K562 (cell line): ENCODE results near the gene CHPF. TPM values are rescaled to one million over a fixed set of nuclear protein-coding genes. Genes with fewer than 3 reads are reported as not detected.
A peak's percentile ranks its signal among the peaks of the same experiment; 100 is the strongest.

Source experiments
- BRCA1 ChIP-seq, 2 experiments: fragments of 450-650 bp in 1 of 2; sonication (generic) in 1 of 2; formaldehyde crosslinking in 1 of 2; IDR thresholded peaks; 2 replicates each; pipeline versions ENCODE4 v1.5.0 to v1.6.1; 2017 to 2020; ENCODE audit warnings: mild to moderate bottlenecking in 1 of 2, missing genetic modification reagents in 1 of 2
- C11orf30 ChIP-seq: fragments of 450-650 bp; IDR thresholded peaks from 2 replicates; pipeline ENCODE4 v1.6.1; 2016; ENCODE audit warnings: low read depth, mild to moderate bottlenecking
- CAMTA2 ChIP-seq: fragments of 250-450 bp; sonication (Bioruptor Pico); conservative IDR thresholded peaks from 2 replicates; pipeline ENCODE4 v1.5.1; 2022
- CBFB ChIP-seq: sonication (generic); formaldehyde crosslinking; IDR thresholded peaks from 2 replicates; pipeline ENCODE4 v1.4.0; 2020; ENCODE audit warnings: mild to moderate bottlenecking, missing genetic modification reagents
- EGR1 ChIP-seq: fragments of 450-650 bp; conservative IDR thresholded peaks from 2 replicates; pipeline ENCODE4 v1.6.1; 2017; ENCODE audit warnings: mild to moderate bottlenecking
- ELK1 ChIP-seq: sonication (generic); formaldehyde crosslinking; IDR thresholded peaks from 2 replicates; pipeline ENCODE4 v1.8.1; 2022; ENCODE audit warnings: missing genetic modification reagents
- GABPB2 ChIP-seq: fragments of 250-450 bp; sonication (Bioruptor Pico); conservative IDR thresholded peaks from 2 replicates; pipeline ENCODE4 v1.5.1; 2021; ENCODE audit warnings: mild to moderate bottlenecking
- NFRKB ChIP-seq: fragments of 450-650 bp; IDR thresholded peaks from 2 replicates; pipeline ENCODE4 v1.6.1; 2016; ENCODE audit warnings: low read depth
- NONO ChIP-seq, 2 experiments: fragments of 200-400 bp in 1 of 2; fragments of 450-650 bp in 1 of 2; formaldehyde crosslinking in 1 of 2; IDR thresholded peaks; 2 replicates each; pipeline ENCODE4 v1.6.1; 2017; ENCODE audit warnings: low read depth in 2 of 2, mild to moderate bottlenecking in 2 of 2, moderate library complexity in 2 of 2, low read length in 1 of 2
- PML ChIP-seq: IDR thresholded peaks from 2 replicates; pipeline ENCODE4 v1.6.1; 2012; ENCODE audit warnings: low read length, inconsistent platforms
- POU5F1 ChIP-seq: fragments of 150-350 bp; IDR thresholded peaks from 2 replicates; pipeline ENCODE4 v1.6.1; 2014; ENCODE audit warnings: borderline replicate concordance, low read length, low read depth, mild to moderate bottlenecking; ENCODE audit not compliant: partially characterized antibody
- PTRF ChIP-seq: fragments of 450-650 bp; IDR thresholded peaks from 2 replicates; pipeline ENCODE4 v1.6.1; 2016; ENCODE audit warnings: mild to moderate bottlenecking, missing genetic modification characterization, missing compliant biosample characterization
- RBM17 ChIP-seq: fragments of 200-400 bp; formaldehyde crosslinking; IDR thresholded peaks from 2 replicates; pipeline ENCODE4 v1.6.1; 2017; ENCODE audit warnings: low read depth, mild to moderate bottlenecking, low read length, borderline replicate concordance
- SAFB2 ChIP-seq: fragments of 200-400 bp; formaldehyde crosslinking; IDR thresholded peaks from 2 replicates; pipeline ENCODE4 v1.6.1; 2018; ENCODE audit warnings: borderline replicate concordance, low read length, low read depth, moderate library complexity; ENCODE audit not compliant: severe bottlenecking
- SMARCA4 ChIP-seq: fragments of 450-650 bp; IDR thresholded peaks from 2 replicates; pipeline ENCODE4 v1.6.1; 2016
- SMARCB1 ChIP-seq: IDR thresholded peaks from 2 replicates; pipeline ENCODE4 v1.6.1; 2011; ENCODE audit warnings: improper control_type of control experiment, low read depth; ENCODE audit not compliant: insufficient read length
- SMARCE1 ChIP-seq: fragments of 450-650 bp; IDR thresholded peaks from 2 replicates; pipeline ENCODE4 v1.7.1; 2016; ENCODE audit warnings: mild to moderate bottlenecking
- SNRNP70 ChIP-seq: fragments of 200-400 bp; formaldehyde crosslinking; optimal IDR thresholded peaks from 2 replicates; pipeline ENCODE3; 2017; ENCODE audit warnings: low read depth, low read length
- TCF7 ChIP-seq: sonication (generic); IDR thresholded peaks from 2 replicates; pipeline ENCODE4 v1.6.1; 2016; ENCODE audit warnings: antibody characterized with exemption, borderline replicate concordance
- TRIM25 ChIP-seq: fragments of 450-650 bp; IDR thresholded peaks from 2 replicates; pipeline ENCODE4 v1.7.0; 2016; ENCODE audit warnings: borderline replicate concordance
- ZNF224 ChIP-seq: sonication (generic); formaldehyde crosslinking; IDR thresholded peaks from 2 replicates; pipeline ENCODE4 v1.8.0; 2022; ENCODE audit warnings: mild to moderate bottlenecking, missing genetic modification reagents
- ZNF512 ChIP-seq: IDR thresholded peaks from 2 replicates; pipeline ENCODE4 v1.6.1; 2016; ENCODE audit warnings: missing genetic modification characterization, missing compliant biosample characterization
- ZZZ3 ChIP-seq: fragments of 450-650 bp; IDR thresholded peaks from 2 replicates; pipeline ENCODE4 v1.6.1; 2016; ENCODE audit warnings: antibody characterized with exemption, mild to moderate bottlenecking, moderate library complexity
- polyA plus RNA-seq, 8 experiments: library from polyadenylated mRNA; depleted of rRNA in 4 of 8; stranded (reverse) in 5 of 8; unstranded in 3 of 8; fragments of >200 nt; fragmentation: Nextera tagmentation in 2 of 8; fragmentation: Illumina TruSeq in 1 of 8; extraction: Ambion mirVana in 2 of 8; extraction: Trizol in 1 of 8; gene quantifications; 2 replicates each; pipeline versions ENCODE4 v1.2.1 to v1.2.3, GENCODE V29; 2011 to 2014; ENCODE audit warnings: inconsistent platforms in 1 of 8, missing spikeins in 1 of 8
- total RNA-seq, 7 experiments: library from RNA; depleted of rRNA in 6 of 7; stranded (reverse); fragments of >200 nt in 6 of 7; fragmentation: Illumina TruSeq in 2 of 7; extraction: Trizol in 2 of 7; gene quantifications; 2 replicates each; pipeline versions ENCODE4 v1.2.1 to v1.2.3, GENCODE V29; 2011 to 2021; ENCODE audit warnings: low replicate concordance in 1 of 7

Gene CHPF
- total and polyA plus RNA-seq, 9 of the 15 experiments (the other 6 are each of a cell fraction or from before 2014, with no cell fraction given) = 0.15 to 57.2 (median 7.9) TPM

GRCh38 chr2:219498280-219499057 lies 45.1 kb downstream of the CHPF start, which contains the start of gene GMPPA (continued):
- TF ChIP-seq NONO (IDR thresholded peaks at IDR 0.05; ENCODE audit: low read depth in 2 of 2, low read length in 1 of 2) (no peak), SNRNP70 (no peak), ZZZ3 (no peak), TCF7 (no peak), GABPB2 (CRISPR knock-in tag) (no peak), PML (peak; percentile 45; the same call in 1 of the 2 replicates), NFRKB (peak; percentile 27), PTRF (no peak), CBFB (0 out of 2 replicates have a peak, but pooled peaks have one; percentile 9), ELK1 (CRISPR knock-in tag) (no peak), ZNF512 (tag) (no peak), ZNF224 (CRISPR knock-in tag) (no peak), SMARCA4 (peak; percentile 67; the same call in 1 of the 2 replicates), C11orf30 (no peak), CAMTA2 (CRISPR knock-in tag) (no peak), SAFB2 (no peak), SMARCB1 (no peak), POU5F1 (no peak), EGR1 (peak; percentile 81), SMARCE1 (peak; percentile 67; the same call in 1 of the 2 replicates), BRCA1 (IDR thresholded peaks at IDR 0.05) (no peak), BRCA1 (CRISPR knock-in tag; IDR thresholded peaks at IDR 0.05) (no peak), RBM17 (no peak), TRIM25 (no peak)
